Endothelial cell (in vitro differentiated cells): ENCODE measurements around the gene RERE. TPM values are rescaled to one million over a fixed set of nuclear protein-coding genes. Genes with fewer than 3 reads are reported as not detected.

ENCODE experiments used
- DNase-seq: peaks from one replicate; pipeline ENCODE4 v3.0.0; 2021; ENCODE audit warnings: low spot score
- H3K27ac Mint-ChIP-seq: one replicate; pipeline ENCODE4 v1.8.0; 2021; ENCODE audit warnings: mixed read lengths, inconsistent platforms; ENCODE audit not compliant: unreplicated experiment
- H3K27me3 Mint-ChIP-seq: one replicate; pipeline ENCODE4 v1.8.0; 2021; ENCODE audit warnings: mild to moderate bottlenecking, moderate library complexity, mixed read lengths, inconsistent platforms; ENCODE audit not compliant: unreplicated experiment
- H3K36me3 Mint-ChIP-seq: one replicate; pipeline ENCODE4 v1.8.0; 2021; ENCODE audit warnings: mild to moderate bottlenecking, low read depth, mixed read lengths, inconsistent platforms; ENCODE audit not compliant: unreplicated experiment
- H3K4me1 Mint-ChIP-seq: one replicate; pipeline ENCODE4 v1.8.0; 2021; ENCODE audit warnings: mild to moderate bottlenecking, mixed read lengths, inconsistent platforms; ENCODE audit not compliant: unreplicated experiment
- H3K4me3 Mint-ChIP-seq: one replicate; pipeline ENCODE4 v1.8.0; 2021; ENCODE audit warnings: mild to moderate bottlenecking, mixed read lengths, inconsistent platforms; ENCODE audit not compliant: unreplicated experiment
- H3K9me3 Mint-ChIP-seq: one replicate; pipeline ENCODE4 v1.8.0; 2021; ENCODE audit warnings: mixed read lengths, inconsistent platforms; ENCODE audit not compliant: unreplicated experiment
- CTCF ChIP-seq: fragments of 200-600 bp; sonication (generic); IDR thresholded peaks from one replicate; pipeline ENCODE4 v1.5.0; 2021; ENCODE audit warnings: antibody characterized with exemption; ENCODE audit not compliant: unreplicated experiment
- total RNA-seq: library from RNA; stranded (reverse); fragmentation: NEBNext Ultra II Directional; extraction: Animal tissue kit (Norgen Biotek cat#: 25700); gene quantifications from one replicate; pipeline ENCODE4 v1.2.1, GENCODE V29; 2021; ENCODE audit not compliant: unreplicated experiment

RERE gene
- total RNA-seq, 1 donor from 2014 or later, result 115 TPM

GRCh38 chr1:8562222-8562621 lies 255.2 kb downstream of the RERE start:
- Mint-ChIP-seq H3K9me3 (no peaks in the 10 kb centered on the region), H3K27me3 (no peaks in the 10 kb centered on the region), H3K4me1 (peaks cover 16% of the 10 kb centered on the region), H3K27ac (no peak overlapping the region), H3K36me3 (no peaks in the 10 kb centered on the region), H3K4me3 (no peak overlapping the region)
- no peak for DNase-seq
- no peak for TF ChIP-seq CTCF

GRCh38 chr1:8560611-8561544 lies 256.6 kb downstream of the RERE start:
- peak; percentile 75 for TF ChIP-seq CTCF
- DNase-seq, result peak; percentile 12
- H3K4me3 Mint-ChIP-seq, result no peak overlapping the region
- no peaks in the 10 kb centered on the region for H3K27me3 Mint-ChIP-seq
- H3K4me1 Mint-ChIP-seq, result peaks cover 11% of the 10 kb centered on the region
- peak overlapping the region; percentile 44 for H3K27ac Mint-ChIP-seq
- H3K9me3 Mint-ChIP-seq, result no peaks in the 10 kb centered on the region
- H3K36me3 Mint-ChIP-seq, result no peaks in the 10 kb centered on the region

GRCh38 chr1:8560035-8560434 lies 257.4 kb downstream of the RERE start:
- no peak for TF ChIP-seq CTCF
- Mint-ChIP-seq H3K4me3 (no peak overlapping the region), H3K4me1 (peaks cover 11% of the 10 kb centered on the region), H3K27me3 (no peaks in the 10 kb centered on the region), H3K36me3 (no peaks in the 10 kb centered on the region), H3K9me3 (no peaks in the 10 kb centered on the region), H3K27ac (no peak overlapping the region)
- no peak for DNase-seq

GRCh38 chr1:8555582-8555981 lies 261.9 kb downstream of the RERE start:
- Mint-ChIP-seq H3K4me1 (peaks cover 27% of the 10 kb centered on the region), H3K27me3 (no peaks in the 10 kb centered on the region), H3K27ac (no peak overlapping the region), H3K9me3 (no peaks in the 10 kb centered on the region), H3K4me3 (no peak overlapping the region), H3K36me3 (peaks cover 9% of the 10 kb centered on the region)
- no peak for TF ChIP-seq CTCF
- DNase-seq, result no peak

GRCh38 chr1:8554956-8555534 lies 262.4 kb downstream of the RERE start:
- TF ChIP-seq CTCF, result no peak
- no peaks in the 10 kb centered on the region for H3K27me3 Mint-ChIP-seq
- H3K4me3 Mint-ChIP-seq, result no peak overlapping the region
- no peak for DNase-seq
- no peaks in the 10 kb centered on the region for H3K9me3 Mint-ChIP-seq
- peaks cover 9% of the 10 kb centered on the region for H3K36me3 Mint-ChIP-seq
- peaks cover 27% of the 10 kb centered on the region for H3K4me1 Mint-ChIP-seq
- no peak overlapping the region for H3K27ac Mint-ChIP-seq
